Esophagus muscularis mucosa (tissue), 4 donors: Measurements from ENCODE around the gene ZP2.

ENCODE experiments used
- EP300 ChIP-seq: sonication (generic); formaldehyde crosslinking; IDR thresholded peaks from one replicate; pipeline ENCODE4 v1.6.1; 2017; ENCODE audit warnings: antibody characterized with exemption
- POLR2A ChIP-seq: fragments of 450-650 bp; IDR thresholded peaks from one replicate; pipeline ENCODE4 v1.6.1; 2017; ENCODE audit warnings: antibody characterized with exemption, moderate library complexity, mild to moderate bottlenecking, low read depth
- POLR2AphosphoS5 ChIP-seq, 2 donors: sonication (generic); formaldehyde crosslinking; IDR thresholded peaks; one replicate each; pipeline ENCODE4 v1.6.1; 2017; ENCODE audit warnings: antibody characterized with exemption in 2 of 2
- TF ChIP-seq, protein P1 (sequence below), 3 experiments: fragments of 200-600 bp in 2 of 3; fragments of 450-650 bp in 1 of 3; sonication (generic) in 2 of 3; IDR thresholded peaks; one replicate each; pipeline ENCODE4 v1.5.1; 2017 to 2019; ENCODE audit warnings: antibody characterized with exemption in 3 of 3, mild to moderate bottlenecking in 2 of 3, moderate library complexity in 1 of 3

DNA sequence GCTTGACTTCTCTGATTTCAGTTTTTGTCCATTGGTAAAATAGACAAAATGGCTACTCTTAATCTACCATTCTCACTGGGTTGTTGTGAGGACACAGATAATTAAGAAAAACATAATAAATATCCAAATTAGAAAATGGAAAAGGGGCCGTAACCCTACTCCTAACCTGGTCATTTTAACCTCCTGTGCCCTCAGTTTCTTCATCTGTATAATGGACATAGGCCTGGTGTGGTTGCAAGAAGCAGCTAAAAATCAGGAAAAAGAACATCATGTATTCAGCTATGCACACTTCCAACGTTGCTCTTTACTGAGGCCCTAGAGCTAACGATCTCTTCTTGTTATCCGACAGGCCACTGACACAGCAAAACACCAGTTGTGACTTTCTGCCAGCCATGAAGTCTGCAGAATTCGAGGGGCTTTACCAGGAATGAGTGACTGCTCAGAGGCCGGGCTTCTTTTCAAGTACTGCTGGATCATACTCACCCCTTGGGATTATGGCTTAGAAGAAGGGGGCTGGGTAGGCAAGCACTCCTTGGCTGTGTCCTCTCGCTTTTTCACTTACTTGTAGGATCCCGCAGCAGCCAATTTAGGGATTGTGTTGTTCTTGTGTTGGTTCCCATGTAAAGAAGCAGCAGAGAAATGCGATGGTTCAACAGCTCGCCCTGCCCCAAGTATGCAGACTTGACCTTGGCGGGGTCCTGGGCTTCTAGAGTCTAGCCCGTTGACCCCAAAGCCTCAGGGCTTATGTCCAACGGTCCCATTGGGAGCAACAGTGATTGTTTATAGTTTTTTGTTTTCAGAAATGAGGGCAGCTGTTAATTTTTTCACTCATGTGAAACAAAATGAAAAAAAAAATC is 32.0 kb downstream of the ZP2 start:
- TF ChIP-seq, protein P1, sequence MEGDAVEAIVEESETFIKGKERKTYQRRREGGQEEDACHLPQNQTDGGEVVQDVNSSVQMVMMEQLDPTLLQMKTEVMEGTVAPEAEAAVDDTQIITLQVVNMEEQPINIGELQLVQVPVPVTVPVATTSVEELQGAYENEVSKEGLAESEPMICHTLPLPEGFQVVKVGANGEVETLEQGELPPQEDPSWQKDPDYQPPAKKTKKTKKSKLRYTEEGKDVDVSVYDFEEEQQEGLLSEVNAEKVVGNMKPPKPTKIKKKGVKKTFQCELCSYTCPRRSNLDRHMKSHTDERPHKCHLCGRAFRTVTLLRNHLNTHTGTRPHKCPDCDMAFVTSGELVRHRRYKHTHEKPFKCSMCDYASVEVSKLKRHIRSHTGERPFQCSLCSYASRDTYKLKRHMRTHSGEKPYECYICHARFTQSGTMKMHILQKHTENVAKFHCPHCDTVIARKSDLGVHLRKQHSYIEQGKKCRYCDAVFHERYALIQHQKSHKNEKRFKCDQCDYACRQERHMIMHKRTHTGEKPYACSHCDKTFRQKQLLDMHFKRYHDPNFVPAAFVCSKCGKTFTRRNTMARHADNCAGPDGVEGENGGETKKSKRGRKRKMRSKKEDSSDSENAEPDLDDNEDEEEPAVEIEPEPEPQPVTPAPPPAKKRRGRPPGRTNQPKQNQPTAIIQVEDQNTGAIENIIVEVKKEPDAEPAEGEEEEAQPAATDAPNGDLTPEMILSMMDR (IDR thresholded peaks at IDR 0.05): no peak
- TF ChIP-seq POLR2AphosphoS5 (IDR thresholded peaks at IDR 0.05) (no peak), EP300 (no peak), POLR2A (no peak)
